Measurements from ENCODE around the gene PCBD1. TPM values are rescaled to one million over a fixed set of nuclear protein-coding genes. Genes with fewer than 3 reads are reported as not detected.

PCBD1 gene
- total and polyA plus RNA-seq, 2 donors (not counting 1 experiment from before 2014, with no cell fraction given) = 6.7 to 14.1 TPM

DNA sequence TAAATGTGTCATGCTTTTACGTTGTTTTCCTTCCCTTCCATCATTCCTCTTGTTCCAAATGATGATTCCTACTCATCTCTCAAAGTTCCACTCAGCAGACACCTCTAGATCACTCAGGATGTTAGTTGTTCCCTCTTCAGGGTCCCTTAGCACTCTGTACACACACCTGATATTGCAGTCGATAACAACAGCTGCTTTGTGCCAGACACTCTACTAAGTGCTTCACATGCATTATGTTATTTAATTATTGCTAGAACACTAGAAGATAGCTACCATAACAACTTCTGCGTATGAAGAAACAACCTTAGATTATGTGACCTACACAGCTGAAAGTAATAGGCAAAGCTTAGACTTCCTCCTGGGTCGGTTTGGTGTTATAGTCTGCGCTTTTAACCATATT, 29.6 kb downstream of the PCBD1 start:
- ChIA-PET POLR2A (no interaction called here), CTCF (interaction anchor here (0.5 kb wide), 1 partner anchor 41 kb away, joined by 3 read pairs; no protein-coding TSS in a partner anchor)
- no peak overlapping the region for H3K9ac ChIP-seq (ENCODE audit: low read length)
- H3K4me1 Mint-ChIP-seq = no peaks in the 10 kb centered on the region
- no peaks in the 10 kb centered on the region for H3K4me1 ChIP-seq (ENCODE audit: control insufficient read depth in 2 of 2, insufficient read depth in 2 of 2, low read length in 2 of 2)
- H4K20me1 ChIP-seq (ENCODE audit: control insufficient read depth, insufficient read depth, low read length, poor library complexity, severe bottlenecking) = no peaks in the 10 kb centered on the region
- no peak overlapping the region for H2AFZ ChIP-seq (ENCODE audit: insufficient read depth, low read depth, low read length, poor library complexity, severe bottlenecking)
- H3K4me3 Mint-ChIP-seq = no peak overlapping the region
- no peaks in the 10 kb centered on the region for H3K27me3 Mint-ChIP-seq
- H3K79me2 ChIP-seq (ENCODE audit: control insufficient read depth, insufficient read depth, low read length) = no peaks in the 10 kb centered on the region
- WGBS (ENCODE audit: insufficient coverage) = 100% methylated on average over 1 of the region's 5 CpGs
- H3K27ac ChIP-seq (ENCODE audit: low read length in 2 of 2) = no peak overlapping the region
- H3K27me3 ChIP-seq (replicated peaks in 1 of 4; ENCODE audit: control extremely low read depth in 1 of 4, control insufficient read depth in 3 of 4, insufficient read depth in 4 of 4, low read length in 3 of 4) = no peaks in the 10 kb centered on the region
- H3K9me3 ChIP-seq (ENCODE audit: control extremely low read depth in 1 of 3, control insufficient read depth in 2 of 3, insufficient read depth in 1 of 3, low read length in 2 of 3) = peaks cover 0 to 1% (median 0%) of the 10 kb centered on the region in 3 donors
- DNase-seq (no peak), ATAC-seq (ENCODE audit: low read depth) (no peak)
- no peaks in the 10 kb centered on the region for H3K9me3 Mint-ChIP-seq (ENCODE audit: insufficient read depth)
- no peak overlapping the region for H3K4me2 ChIP-seq (replicated peaks; ENCODE audit: low read depth, low read length, poor library complexity, severe bottlenecking)
- H3K4me3 ChIP-seq (ENCODE audit: control extremely low read depth in 1 of 5, extremely low read depth in 1 of 5, insufficient read depth in 1 of 5, low read depth in 2 of 5, low read length in 4 of 5) = no peak overlapping the region
- TF ChIP-seq EZH2 (IDR thresholded peaks at IDR 0.05; ENCODE audit: borderline replicate concordance, insufficient read depth, low read depth, low read length, poor library complexity, severe bottlenecking) = no peak
- TF ChIP-seq, protein P1, sequence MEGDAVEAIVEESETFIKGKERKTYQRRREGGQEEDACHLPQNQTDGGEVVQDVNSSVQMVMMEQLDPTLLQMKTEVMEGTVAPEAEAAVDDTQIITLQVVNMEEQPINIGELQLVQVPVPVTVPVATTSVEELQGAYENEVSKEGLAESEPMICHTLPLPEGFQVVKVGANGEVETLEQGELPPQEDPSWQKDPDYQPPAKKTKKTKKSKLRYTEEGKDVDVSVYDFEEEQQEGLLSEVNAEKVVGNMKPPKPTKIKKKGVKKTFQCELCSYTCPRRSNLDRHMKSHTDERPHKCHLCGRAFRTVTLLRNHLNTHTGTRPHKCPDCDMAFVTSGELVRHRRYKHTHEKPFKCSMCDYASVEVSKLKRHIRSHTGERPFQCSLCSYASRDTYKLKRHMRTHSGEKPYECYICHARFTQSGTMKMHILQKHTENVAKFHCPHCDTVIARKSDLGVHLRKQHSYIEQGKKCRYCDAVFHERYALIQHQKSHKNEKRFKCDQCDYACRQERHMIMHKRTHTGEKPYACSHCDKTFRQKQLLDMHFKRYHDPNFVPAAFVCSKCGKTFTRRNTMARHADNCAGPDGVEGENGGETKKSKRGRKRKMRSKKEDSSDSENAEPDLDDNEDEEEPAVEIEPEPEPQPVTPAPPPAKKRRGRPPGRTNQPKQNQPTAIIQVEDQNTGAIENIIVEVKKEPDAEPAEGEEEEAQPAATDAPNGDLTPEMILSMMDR (IDR thresholded peaks at IDR 0.05) = no peak
- intact Hi-C loops (cut with micrococcal nuclease) = no loop called here
- H3K27ac Mint-ChIP-seq = no peak overlapping the region
- peaks cover 13 to 51% of the 10 kb centered on the region in 2 experiments for H3K36me3 ChIP-seq (replicated peaks in 1 of 2; ENCODE audit: control extremely low read depth in 1 of 2, control insufficient read depth in 1 of 2, extremely low read depth in 1 of 2, insufficient read depth in 2 of 2, low read length in 1 of 2)

DNA sequence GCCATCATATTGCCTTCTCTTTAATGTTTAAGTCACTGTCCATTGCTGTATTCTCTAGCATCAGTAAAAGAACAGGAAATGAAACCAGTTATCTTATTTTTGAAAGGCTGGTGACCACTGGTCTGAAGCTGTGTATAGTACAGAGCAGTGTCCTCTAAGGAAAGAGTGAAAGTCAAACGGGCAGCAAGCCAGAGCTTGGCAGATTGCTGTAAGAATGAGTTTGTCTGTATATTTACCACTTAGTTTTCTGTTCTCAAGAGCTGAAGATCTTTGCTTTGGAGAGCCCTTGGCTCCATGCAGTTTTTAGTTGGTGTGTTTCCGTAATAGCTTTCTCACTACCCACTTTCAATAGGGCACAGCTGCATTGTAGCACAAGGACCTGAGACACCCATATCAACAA, 31.9 kb downstream of the PCBD1 start:
- no peak overlapping the region for H3K4me2 ChIP-seq (replicated peaks; ENCODE audit: low read depth, low read length, poor library complexity, severe bottlenecking)
- H4K20me1 ChIP-seq (ENCODE audit: control insufficient read depth, insufficient read depth, low read length, poor library complexity, severe bottlenecking) = no peaks in the 10 kb centered on the region
- no peak for TF ChIP-seq EZH2 (IDR thresholded peaks at IDR 0.05; ENCODE audit: borderline replicate concordance, insufficient read depth, low read depth, low read length, poor library complexity, severe bottlenecking)
- TF ChIP-seq, protein P1 (IDR thresholded peaks at IDR 0.05) = no peak
- Mint-ChIP-seq H3K27ac (no peak overlapping the region), H3K27me3 (no peaks in the 10 kb centered on the region), H3K4me3 (no peak overlapping the region), H3K9me3 (ENCODE audit: insufficient read depth) (no peaks in the 10 kb centered on the region), H3K4me1 (no peaks in the 10 kb centered on the region)
- H3K79me2 ChIP-seq (ENCODE audit: control insufficient read depth, insufficient read depth, low read length) = no peaks in the 10 kb centered on the region
- DNase-seq = no peak
- H3K4me3 ChIP-seq (ENCODE audit: control extremely low read depth in 1 of 5, extremely low read depth in 1 of 5, insufficient read depth in 1 of 5, low read depth in 2 of 5, low read length in 4 of 5) = no peak overlapping the region
- peaks cover 0 to 1% (median 0%) of the 10 kb centered on the region in 3 donors for H3K9me3 ChIP-seq (ENCODE audit: control extremely low read depth in 1 of 3, control insufficient read depth in 2 of 3, insufficient read depth in 1 of 3, low read length in 2 of 3)
- peaks cover 14 to 59% of the 10 kb centered on the region in 2 experiments for H3K36me3 ChIP-seq (replicated peaks in 1 of 2; ENCODE audit: control extremely low read depth in 1 of 2, control insufficient read depth in 1 of 2, extremely low read depth in 1 of 2, insufficient read depth in 2 of 2, low read length in 1 of 2)
- POLR2A ChIA-PET = no interaction called here
- intact Hi-C loops (cut with micrococcal nuclease) = no loop called here
- H3K27me3 ChIP-seq (replicated peaks in 1 of 4; ENCODE audit: control extremely low read depth in 1 of 4, control insufficient read depth in 3 of 4, insufficient read depth in 4 of 4, low read length in 3 of 4) = no peaks in the 10 kb centered on the region
- no peak for ATAC-seq (ENCODE audit: low read depth)
- CTCF ChIA-PET = no interaction called here
- H2AFZ ChIP-seq (ENCODE audit: insufficient read depth, low read depth, low read length, poor library complexity, severe bottlenecking) = no peak overlapping the region
- WGBS (ENCODE audit: insufficient coverage) = 50% methylated on average over 1 of the region's 2 CpGs
- H3K4me1 ChIP-seq (ENCODE audit: control insufficient read depth in 2 of 2, insufficient read depth in 2 of 2, low read length in 2 of 2) = no peaks in the 10 kb centered on the region
- no peak overlapping the region for H3K27ac ChIP-seq (ENCODE audit: low read length in 2 of 2)
- no peak overlapping the region for H3K9ac ChIP-seq (ENCODE audit: low read length)
